Ovary (tissue), 3 donors: ENCODE results near the gene LCTL.

ENCODE experiments used
- POLR2A ChIP-seq: fragments of 450-650 bp; IDR thresholded peaks from one replicate; pipeline ENCODE4 v1.6.1; 2017; ENCODE audit warnings: antibody characterized with exemption, mild to moderate bottlenecking, moderate library complexity
- TF ChIP-seq, protein P1 (sequence below), 3 donors: fragments of 450-650 bp in 2 of 3; fragments of 200-600 bp in 1 of 3; IDR thresholded peaks; one replicate each; pipeline versions ENCODE4 v1.5.1 to v1.8.0; 2016 to 2022; ENCODE audit warnings: antibody characterized with exemption in 3 of 3, mild to moderate bottlenecking in 1 of 3
- donor health status: DM: no; HTN: no; CAD: no.

DNA sequence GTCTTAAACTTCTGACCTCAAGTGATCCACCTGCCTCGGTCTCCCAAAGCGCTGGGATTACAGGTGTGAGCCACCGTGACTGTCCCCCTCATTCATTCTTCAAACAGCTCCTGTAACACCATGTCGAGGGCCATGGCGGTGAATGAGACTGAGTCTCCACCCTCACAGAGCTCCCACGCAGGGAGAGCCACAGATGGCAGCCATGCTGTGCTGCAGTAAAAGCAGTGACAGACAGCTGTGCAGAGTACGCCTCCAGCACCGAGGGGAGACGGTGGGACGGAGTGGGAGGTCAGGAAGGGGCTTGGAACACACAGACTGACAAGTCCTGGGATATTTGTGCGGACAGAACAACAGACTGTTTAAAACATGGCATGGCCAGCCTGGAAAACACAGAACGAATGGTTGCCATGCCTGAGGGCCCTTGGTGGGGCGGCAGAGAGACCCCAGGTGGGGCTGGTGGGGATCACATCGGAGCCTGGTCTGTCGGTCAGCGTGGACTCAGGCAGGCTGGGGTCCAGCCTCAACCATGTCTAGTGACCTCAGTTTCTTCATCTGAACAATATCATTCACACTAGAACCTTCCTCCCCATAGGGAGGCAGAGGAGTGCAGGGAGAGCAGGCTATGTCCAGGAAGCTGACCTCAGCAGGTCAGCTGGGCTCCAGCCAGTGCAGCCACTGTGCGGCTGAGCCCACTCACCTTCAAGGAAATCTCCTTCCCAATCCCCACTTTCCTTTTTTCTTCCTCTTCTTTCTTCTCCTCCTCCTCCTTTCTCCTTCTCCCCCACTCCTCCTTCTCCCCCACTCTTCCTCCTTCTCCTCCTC, 20.6 kb upstream of the LCTL start:
- TF ChIP-seq, protein P1, sequence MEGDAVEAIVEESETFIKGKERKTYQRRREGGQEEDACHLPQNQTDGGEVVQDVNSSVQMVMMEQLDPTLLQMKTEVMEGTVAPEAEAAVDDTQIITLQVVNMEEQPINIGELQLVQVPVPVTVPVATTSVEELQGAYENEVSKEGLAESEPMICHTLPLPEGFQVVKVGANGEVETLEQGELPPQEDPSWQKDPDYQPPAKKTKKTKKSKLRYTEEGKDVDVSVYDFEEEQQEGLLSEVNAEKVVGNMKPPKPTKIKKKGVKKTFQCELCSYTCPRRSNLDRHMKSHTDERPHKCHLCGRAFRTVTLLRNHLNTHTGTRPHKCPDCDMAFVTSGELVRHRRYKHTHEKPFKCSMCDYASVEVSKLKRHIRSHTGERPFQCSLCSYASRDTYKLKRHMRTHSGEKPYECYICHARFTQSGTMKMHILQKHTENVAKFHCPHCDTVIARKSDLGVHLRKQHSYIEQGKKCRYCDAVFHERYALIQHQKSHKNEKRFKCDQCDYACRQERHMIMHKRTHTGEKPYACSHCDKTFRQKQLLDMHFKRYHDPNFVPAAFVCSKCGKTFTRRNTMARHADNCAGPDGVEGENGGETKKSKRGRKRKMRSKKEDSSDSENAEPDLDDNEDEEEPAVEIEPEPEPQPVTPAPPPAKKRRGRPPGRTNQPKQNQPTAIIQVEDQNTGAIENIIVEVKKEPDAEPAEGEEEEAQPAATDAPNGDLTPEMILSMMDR (IDR thresholded peaks at IDR 0.05): no peak
- no peak for TF ChIP-seq POLR2A
